Eye (tissue), 1 donor: ENCODE measurements around the gene LARP4B.
A peak's percentile ranks its signal among the peaks of the same experiment; 100 is the strongest.

Experiments used
- DNase-seq: peaks from one replicate; pipeline ENCODE4 v3.0.0-alpha.2; 2015

Gene LARP4B

GRCh38 chr10:931326-932318 is at the start of gene LARP4B:
LARP4B (minus strand) TSS chr10:931705; CDS start chr10:885721, 45,984 bp downstream.
- peak; percentile 98 for DNase-seq

GRCh38 chr10:980468-981093 is 49.1 kb upstream of the LARP4B start:
- no peak for DNase-seq

GRCh38 chr10:978826-979421 is 47.4 kb upstream of the LARP4B start:
- DNase-seq, result no peak

- no peak for DNase-seq
Measured at GRCh38 chr10:976316-976715, 44.8 kb upstream of the LARP4B start.

DNA sequence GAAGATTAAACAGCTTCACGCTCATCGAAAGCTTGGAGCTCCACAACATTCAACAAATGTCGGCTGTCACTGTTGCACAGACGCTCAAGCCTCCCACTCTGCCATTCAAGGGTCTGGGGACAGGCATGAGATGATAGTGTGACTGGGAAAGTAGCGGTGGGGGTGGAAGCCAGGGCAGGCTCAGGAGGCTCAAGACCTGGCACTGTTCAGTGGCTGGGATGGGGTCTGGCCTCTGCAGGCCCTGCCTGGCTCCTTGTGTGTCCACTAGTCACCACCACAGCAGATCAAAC is 43.2 kb upstream of the LARP4B start:
- no peak for DNase-seq

DNA sequence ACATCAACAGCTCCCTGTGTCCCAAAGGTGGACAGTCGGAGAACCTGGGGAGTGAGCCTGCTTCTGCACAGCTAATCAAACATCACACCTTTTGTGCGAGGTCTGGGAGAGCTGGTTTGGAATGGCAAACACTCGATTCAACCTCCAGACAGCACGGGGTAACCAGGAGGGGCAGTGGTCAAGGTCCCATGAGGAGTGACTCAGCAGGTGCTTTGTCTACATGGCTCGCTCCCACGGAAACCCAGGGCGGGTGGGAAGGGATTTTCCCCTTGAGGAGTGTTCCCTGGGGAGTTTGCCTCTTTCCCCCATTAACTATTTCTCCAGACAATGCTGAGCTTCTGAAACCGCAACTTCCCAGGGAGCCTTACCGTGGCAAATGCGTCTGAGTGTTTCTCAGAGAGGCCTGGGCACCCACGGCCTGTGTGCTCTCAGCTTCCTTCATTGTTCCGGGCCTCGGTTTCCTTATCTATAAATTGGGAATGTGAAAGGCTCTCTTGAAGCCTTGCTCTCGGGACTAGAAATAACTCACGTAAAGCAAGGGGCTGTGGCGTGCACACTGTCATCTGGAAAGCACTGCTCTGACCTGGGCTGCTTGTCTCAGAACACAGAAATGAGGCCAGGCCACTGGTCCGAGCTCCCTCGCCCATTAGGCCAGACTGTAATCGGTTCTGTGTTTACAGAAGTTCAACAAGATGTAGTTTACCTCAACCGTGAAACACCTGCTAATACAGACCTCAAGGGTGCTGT is 42.7 kb upstream of the LARP4B start:
- DNase-seq, result no peak

GRCh38 chr10:972763-973162 is 41.3 kb upstream of the LARP4B start:
- no peak for DNase-seq

DNA sequence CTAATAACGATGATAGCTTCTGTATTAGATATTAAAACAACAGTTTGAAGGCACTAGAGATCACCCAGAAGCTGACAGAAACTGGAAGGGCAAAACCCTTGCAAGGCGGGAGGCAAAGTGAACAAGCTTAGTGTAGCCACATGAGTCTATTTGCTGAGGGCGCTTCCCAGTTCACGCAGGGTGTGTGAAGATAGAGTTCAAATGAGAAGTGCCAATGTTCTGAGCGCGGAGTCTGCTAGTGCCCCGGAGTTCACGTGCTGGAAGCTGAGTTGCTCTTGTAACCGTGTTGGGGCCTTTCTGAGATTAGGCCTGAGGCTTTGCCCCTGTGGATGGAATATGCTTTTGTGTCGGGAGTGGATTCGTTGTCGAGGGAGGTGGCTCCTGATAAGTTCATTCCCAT is 40.1 kb upstream of the LARP4B start:
- no peak for DNase-seq

DNA sequence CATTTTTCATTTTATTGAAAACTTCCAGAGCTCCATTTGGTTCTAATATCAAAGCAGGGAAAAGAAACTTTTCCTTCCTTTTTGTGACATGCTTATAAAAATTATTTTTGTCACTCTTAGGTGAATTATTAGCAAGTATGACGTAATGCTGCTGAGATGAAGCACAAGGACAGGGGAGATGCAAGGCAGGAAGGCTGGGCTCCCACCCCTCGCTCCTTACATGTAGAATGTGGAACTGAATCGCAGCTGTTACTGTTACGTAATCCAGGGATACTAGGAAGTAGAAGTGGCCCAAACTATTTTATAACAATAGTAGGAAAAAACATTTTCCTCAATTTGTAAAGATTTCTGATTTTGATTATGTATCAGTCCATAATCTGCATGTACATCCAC is 39.6 kb upstream of the LARP4B start:
- DNase-seq, result no peak

DNA sequence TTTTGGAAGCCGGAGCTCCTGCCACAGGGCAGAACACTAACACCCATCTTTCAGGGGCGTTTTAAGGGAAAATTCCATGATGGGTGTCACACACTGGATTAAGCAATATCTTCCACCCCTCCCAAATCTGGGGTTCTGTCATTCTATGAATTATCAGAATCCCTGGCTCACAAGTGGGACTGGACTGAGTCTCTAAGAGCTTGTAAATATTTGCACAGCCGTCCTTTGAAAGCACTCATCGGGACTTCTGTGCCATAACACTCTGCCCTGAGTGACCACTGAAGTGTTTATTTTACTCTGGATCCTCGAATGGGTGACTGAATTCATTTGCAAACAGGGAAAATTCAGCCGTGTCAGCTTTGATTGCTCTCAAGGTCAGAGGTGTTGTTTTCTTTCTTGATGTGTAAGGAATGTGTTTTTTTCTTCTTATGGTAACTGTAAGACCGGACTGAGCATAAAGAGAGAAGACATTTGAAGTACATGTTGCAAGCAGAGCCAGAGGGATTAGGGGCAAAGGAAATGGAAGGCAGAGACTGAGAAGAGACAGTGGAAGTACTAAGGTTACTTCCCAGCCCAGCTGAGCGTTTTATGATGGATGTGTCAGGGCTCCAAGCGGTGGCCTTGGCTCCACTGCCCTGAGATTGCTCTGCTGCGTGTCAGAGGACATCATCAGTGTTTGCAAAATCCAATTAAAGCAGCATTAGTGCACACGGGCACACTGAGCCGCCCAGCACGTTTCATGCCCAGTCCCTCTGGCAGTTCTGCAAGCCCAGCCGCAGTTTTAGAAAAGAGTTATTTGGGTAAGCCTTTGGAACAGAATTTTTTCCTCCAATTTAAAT is 39.0 kb upstream of the LARP4B start:
- peak; percentile 70 for DNase-seq

DNA sequence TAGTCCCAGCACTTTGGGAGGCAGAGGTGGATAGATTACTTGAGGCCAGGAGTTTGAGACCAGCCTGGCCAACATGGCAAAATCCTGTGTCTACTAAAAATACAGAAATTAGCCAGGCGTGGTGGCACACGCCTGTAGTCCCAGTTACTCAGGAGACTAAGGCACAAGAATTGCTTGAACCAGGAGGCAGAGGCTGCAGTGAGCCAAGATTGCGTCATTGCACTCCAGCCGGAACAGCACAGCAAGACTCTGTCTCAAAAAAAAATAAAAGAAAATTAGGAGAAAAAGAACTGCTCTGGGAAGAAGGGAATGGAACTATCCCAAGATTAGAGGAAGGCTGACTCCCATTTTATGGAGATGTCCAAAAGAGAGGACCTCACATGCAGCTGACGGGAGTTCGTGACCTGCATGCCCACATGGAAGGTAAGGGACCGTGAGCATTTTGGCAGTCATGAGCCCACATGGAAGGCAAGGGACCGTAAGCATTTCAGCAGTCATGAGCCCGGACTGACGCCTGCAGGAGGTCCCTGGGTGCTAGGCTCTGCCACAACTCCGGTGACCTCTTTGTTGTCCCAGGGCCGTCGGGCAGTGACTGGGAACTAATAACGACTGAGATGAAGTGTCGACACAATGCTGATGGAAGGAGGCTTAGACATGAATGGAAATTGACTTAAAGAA is 38.1 kb upstream of the LARP4B start:
- peak; percentile 38 for DNase-seq

DNA sequence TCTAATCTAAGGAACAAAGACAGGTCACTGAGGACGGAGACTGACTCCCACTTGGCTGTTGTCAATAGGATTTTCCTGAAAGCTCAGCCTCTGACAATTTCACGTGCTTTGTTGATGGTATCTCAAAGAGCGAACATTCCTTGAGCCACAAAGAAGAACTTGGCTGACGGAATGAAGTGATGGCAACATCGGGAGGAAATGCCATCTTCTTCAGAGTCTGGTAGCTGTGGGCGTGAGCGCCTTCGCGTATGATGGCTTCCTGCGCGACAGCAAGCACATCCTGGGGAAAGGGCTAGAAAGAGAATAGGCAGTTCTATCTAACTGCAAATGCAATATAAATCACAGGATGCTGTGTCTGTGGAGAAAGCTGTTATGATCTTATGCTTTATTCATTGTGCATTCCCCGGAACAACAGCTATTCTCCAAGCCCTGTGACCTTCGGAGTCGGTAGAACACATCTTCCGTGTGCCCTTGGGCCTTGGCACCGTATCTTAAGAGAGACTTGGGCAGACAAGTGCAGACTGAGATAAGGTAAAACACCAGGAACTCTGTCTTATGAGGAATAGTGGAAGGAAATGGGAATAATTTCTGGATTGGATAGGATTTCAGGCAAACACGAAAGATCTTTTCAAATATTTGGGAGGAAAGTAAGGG is 37.2 kb upstream of the LARP4B start:
- no peak for DNase-seq

- DNase-seq, result no peak
Measured at GRCh38 chr10:966466-967235, 35.1 kb upstream of the LARP4B start.

GRCh38 chr10:964988-965417 is 33.5 kb upstream of the LARP4B start:
- DNase-seq, result no peak

GRCh38 chr10:964321-964987 is 32.9 kb upstream of the LARP4B start:
- no peak for DNase-seq

DNA sequence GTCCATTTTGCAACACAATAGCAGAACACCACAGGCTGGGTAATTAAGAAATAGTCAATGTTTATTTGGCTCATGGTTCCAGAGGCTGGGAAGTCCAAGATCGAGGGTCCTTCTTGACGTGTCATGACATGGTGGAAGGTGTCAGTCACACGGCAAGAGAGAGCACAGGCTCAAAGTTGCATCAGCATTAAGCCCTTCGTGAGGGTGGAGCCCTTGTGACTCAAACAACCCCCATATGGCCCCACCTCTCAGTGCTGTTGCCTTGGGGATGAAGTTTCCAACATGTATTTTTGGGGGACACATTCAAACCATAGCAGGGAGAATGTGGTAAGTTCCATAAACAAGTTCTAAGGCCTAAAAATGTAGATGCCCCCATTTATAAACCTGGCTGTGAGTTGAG is 32.1 kb upstream of the LARP4B start:
- DNase-seq, result no peak

GRCh38 chr10:963186-963585 is 31.7 kb upstream of the LARP4B start:
- no peak for DNase-seq

- DNase-seq, result no peak
Measured at GRCh38 chr10:962342-962741, 30.8 kb upstream of the LARP4B start.

GRCh38 chr10:958856-959255 is 27.4 kb upstream of the LARP4B start:
- no peak for DNase-seq

- no peak for DNase-seq
Measured at GRCh38 chr10:958106-958505, 26.6 kb upstream of the LARP4B start.
